DND-41 (cell line): Measurements from ENCODE around the gene CSNK2A1.

Experiments
- ATAC-seq: fragments of 200-7000 bp; cut with Tn5 transposase; 3 replicates; pipeline ENCODE4 v1.9.1; 2021; ENCODE audit warnings: low read depth; ENCODE audit not compliant: insufficient read depth
- DNase-seq: peaks from one replicate; pipeline ENCODE4 v3.0.0-alpha.2; 2020
- H2AFZ ChIP-seq: 2 replicates; pipeline ENCODE4 v1.6.0; 2012; ENCODE audit warnings: low read depth, low read length
- H3K27ac ChIP-seq: 2 replicates; pipeline ENCODE4 v1.5.1; 2012; ENCODE audit warnings: low read length, inconsistent platforms
- H3K27me3 ChIP-seq: fragments of 200-600 bp; sonication (generic); 2 replicates; pipeline ENCODE4 v1.6.0; 2012; ENCODE audit warnings: low read length, mild to moderate bottlenecking, inconsistent platforms; ENCODE audit not compliant: insufficient read depth, poor library complexity
- H3K36me3 ChIP-seq: 2 replicates; pipeline ENCODE4 v1.5.1; 2012; ENCODE audit warnings: low read length, inconsistent platforms; ENCODE audit not compliant: insufficient read depth
- H3K4me1 ChIP-seq: 2 replicates; pipeline ENCODE4 v1.5.1; 2012; ENCODE audit warnings: mild to moderate bottlenecking, low read length; ENCODE audit not compliant: insufficient read depth
- H3K4me2 ChIP-seq: 2 replicates; pipeline ENCODE4 v1.6.0; 2012; ENCODE audit warnings: mild to moderate bottlenecking, moderate library complexity, low read length, inconsistent platforms; ENCODE audit not compliant: insufficient read depth
- H3K4me3 ChIP-seq, 2 experiments: fragments of 200-600 bp in 1 of 2; shearing (Covaris generic) in 1 of 2; 2 replicates each; pipeline ENCODE4 v1.5.1; 2012 to 2016; ENCODE audit warnings: inconsistent platforms in 2 of 2, low read length in 2 of 2, mild to moderate bottlenecking in 2 of 2, low read depth in 1 of 2, moderate library complexity in 1 of 2
- H3K79me2 ChIP-seq: 2 replicates; pipeline ENCODE4 v1.6.0; 2012; ENCODE audit warnings: low read length, inconsistent platforms; ENCODE audit not compliant: insufficient read depth
- H3K9ac ChIP-seq: 2 replicates; pipeline ENCODE4 v1.6.0; 2012; ENCODE audit warnings: low read depth, mild to moderate bottlenecking, inconsistent platforms, low read length, moderate library complexity
- H3K9me3 ChIP-seq: 2 replicates; pipeline ENCODE4 v1.5.1; 2012; ENCODE audit warnings: low read length, moderate library complexity, mild to moderate bottlenecking, inconsistent platforms; ENCODE audit not compliant: insufficient read depth, severe bottlenecking
- H4K20me1 ChIP-seq: 2 replicates; pipeline ENCODE4 v1.6.0; 2012; ENCODE audit warnings: low read length; ENCODE audit not compliant: insufficient read depth
- EZH2 ChIP-seq: IDR thresholded peaks from 3 replicates; pipeline ENCODE4 v1.6.1; 2012; ENCODE audit warnings: borderline replicate concordance, low read depth, mild to moderate bottlenecking, moderate library complexity, low read length, inconsistent platforms; ENCODE audit not compliant: severe bottlenecking
- TF ChIP-seq, protein P1 (sequence below): IDR thresholded peaks from 2 replicates; pipeline ENCODE4 v1.5.1; 2012; ENCODE audit warnings: borderline replicate concordance, low read length, moderate library complexity, mild to moderate bottlenecking; ENCODE audit not compliant: poor library complexity, severe bottlenecking; ENCODE audit errors: extremely low read depth

The CSNK2A1 gene

GRCh38 chr20:492159-492558 is 51.4 kb downstream of the CSNK2A1 start:
- H3K27ac ChIP-seq, result no peak overlapping the region
- no peak overlapping the region for H3K4me2 ChIP-seq
- no peaks in the 10 kb centered on the region for H4K20me1 ChIP-seq
- DNase-seq (no peak), ATAC-seq (no peak)
- no peaks in the 10 kb centered on the region for H3K9me3 ChIP-seq
- H3K36me3 ChIP-seq, result peaks cover 94% of the 10 kb centered on the region
- no peak overlapping the region for H3K9ac ChIP-seq
- no peaks in the 10 kb centered on the region for H3K27me3 ChIP-seq
- no peaks in the 10 kb centered on the region for H3K4me1 ChIP-seq
- TF ChIP-seq EZH2, result no peak
- TF ChIP-seq, protein P1, sequence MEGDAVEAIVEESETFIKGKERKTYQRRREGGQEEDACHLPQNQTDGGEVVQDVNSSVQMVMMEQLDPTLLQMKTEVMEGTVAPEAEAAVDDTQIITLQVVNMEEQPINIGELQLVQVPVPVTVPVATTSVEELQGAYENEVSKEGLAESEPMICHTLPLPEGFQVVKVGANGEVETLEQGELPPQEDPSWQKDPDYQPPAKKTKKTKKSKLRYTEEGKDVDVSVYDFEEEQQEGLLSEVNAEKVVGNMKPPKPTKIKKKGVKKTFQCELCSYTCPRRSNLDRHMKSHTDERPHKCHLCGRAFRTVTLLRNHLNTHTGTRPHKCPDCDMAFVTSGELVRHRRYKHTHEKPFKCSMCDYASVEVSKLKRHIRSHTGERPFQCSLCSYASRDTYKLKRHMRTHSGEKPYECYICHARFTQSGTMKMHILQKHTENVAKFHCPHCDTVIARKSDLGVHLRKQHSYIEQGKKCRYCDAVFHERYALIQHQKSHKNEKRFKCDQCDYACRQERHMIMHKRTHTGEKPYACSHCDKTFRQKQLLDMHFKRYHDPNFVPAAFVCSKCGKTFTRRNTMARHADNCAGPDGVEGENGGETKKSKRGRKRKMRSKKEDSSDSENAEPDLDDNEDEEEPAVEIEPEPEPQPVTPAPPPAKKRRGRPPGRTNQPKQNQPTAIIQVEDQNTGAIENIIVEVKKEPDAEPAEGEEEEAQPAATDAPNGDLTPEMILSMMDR, result no peak
- H3K4me3 ChIP-seq, result no peak overlapping the region
- H3K79me2 ChIP-seq, result no peaks in the 10 kb centered on the region
- H2AFZ ChIP-seq, result no peak overlapping the region

- Histone ChIP-seq H3K27me3 (no peaks in the 10 kb centered on the region), H3K4me1 (no peaks in the 10 kb centered on the region), H3K9me3 (no peaks in the 10 kb centered on the region), H2AFZ (no peak overlapping the region), H3K4me2 (no peak overlapping the region), H3K79me2 (no peaks in the 10 kb centered on the region), H3K36me3 (peaks cover 96% of the 10 kb centered on the region), H4K20me1 (no peaks in the 10 kb centered on the region), H3K27ac (no peak overlapping the region), H3K4me3 (no peak overlapping the region), H3K9ac (no peak overlapping the region)
- no peak for DNase-seq
- no peak for TF ChIP-seq EZH2
- TF ChIP-seq, protein P1, result no peak
- ATAC-seq, result no peak
These were observed 55.9 kb downstream of the CSNK2A1 start for GRCh38 chr20:487655-488054.

DNA sequence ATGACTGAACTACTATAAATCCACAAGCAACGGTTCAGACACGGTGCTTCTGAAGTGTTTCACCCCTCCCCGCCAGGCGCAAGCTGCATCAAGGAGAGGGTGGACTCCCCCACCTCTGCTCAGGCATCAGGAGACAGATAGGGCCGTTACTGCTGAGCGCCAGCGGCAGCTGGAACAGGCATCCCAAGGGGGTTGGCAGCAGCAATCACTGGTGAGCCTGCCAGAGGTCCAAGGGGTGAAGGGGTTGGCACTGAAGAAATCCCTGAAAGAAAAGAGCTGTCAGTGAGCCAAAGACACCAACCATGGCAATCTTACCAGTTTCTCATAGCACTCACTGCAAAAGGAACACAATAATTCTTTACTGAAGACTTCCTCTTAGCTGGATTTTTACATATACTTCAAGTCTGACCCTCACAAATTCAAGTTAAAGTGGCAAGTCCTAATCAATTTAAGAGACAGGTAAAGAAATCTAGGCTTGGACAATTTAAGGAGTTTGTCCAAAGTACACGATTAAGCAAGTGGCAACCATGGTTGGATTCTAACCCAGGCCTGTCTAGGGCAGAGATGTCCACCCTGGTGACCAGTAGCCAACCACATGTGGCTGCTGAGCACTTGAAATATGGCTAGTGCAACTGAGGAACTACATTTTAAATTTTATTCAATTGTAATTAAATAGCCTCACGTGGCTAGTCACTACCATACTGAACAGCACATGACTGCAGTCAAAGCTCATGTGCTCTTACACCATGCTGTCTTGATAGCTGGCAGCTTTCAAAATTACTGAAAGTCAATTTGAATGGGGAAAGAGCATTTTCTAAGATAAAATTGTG is 59.6 kb downstream of the CSNK2A1 start:
- ATAC-seq, result no peak
- Histone ChIP-seq H3K4me3 (no peak overlapping the region), H3K27ac (no peak overlapping the region), H3K79me2 (no peaks in the 10 kb centered on the region), H3K4me1 (no peaks in the 10 kb centered on the region), H3K4me2 (no peak overlapping the region), H3K27me3 (no peaks in the 10 kb centered on the region), H3K9ac (no peak overlapping the region), H2AFZ (no peak overlapping the region), H3K36me3 (peaks cover 89% of the 10 kb centered on the region), H3K9me3 (no peaks in the 10 kb centered on the region), H4K20me1 (0 out of 2 replicates have a peak, but pooled peaks cover 3% of the 10 kb centered on the region)
- no peak for DNase-seq
- TF ChIP-seq, protein P1, result no peak
- TF ChIP-seq EZH2, result no peak
